ENCODE data around the gene PRICKLE3. TPM values are rescaled to one million over a fixed set of nuclear protein-coding genes. Genes with fewer than 3 reads are reported as not detected.
"Not testable (repeated sequence)": the region's sequence is repeated elsewhere in the genome, so short reads cannot be mapped to it uniquely, and the experiment has no call there.

Gene PRICKLE3
- total and polyA plus RNA-seq, 4 experiments from 2014 or later: 0.73 to 12.3 (median 8.3) TPM

DNA sequence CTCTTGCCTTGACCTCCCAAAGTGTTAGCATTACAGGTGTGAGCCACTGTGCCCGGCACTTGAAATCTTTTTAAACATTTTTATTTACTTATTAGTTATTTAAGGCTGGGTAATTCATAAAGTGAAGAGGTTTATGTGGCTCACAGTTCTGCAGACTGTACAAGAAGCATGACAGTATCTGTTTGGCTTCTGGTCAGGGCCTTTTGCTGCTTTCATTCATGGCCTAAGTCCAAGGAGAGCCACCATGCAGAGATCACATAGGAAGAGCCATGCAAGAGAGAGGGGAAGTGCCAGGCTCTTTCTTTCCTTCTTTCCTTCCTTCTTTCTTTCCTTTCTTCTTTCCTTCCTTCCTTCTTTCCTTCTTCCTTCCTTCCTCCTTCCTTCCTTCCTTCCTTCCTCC lies 52.4 kb downstream of the PRICKLE3 start:
- Mint-ChIP-seq H3K9me3 (peaks cover 0 to 10% (median under 1%) of the 10 kb centered on the region in 8 donors), H3K27ac (no peak overlapping the region), H3K4me1 (peaks cover 0 to 2% (median 0%) of the 10 kb centered on the region in 4 donors), H3K4me3 (no peak overlapping the region), H3K36me3 (peaks cover 0 to 4% of the 10 kb centered on the region in 2 donors), H3K27me3 (no peaks in the 10 kb centered on the region)
- no peak for DNase-seq
- H3K36me3 ChIP-seq (ENCODE audit: insufficient read depth, low read length): no peaks in the 10 kb centered on the region
- ChIA-PET CTCF (ENCODE audit: partially characterized antibody) (no interaction called here), POLR2A (ENCODE audit: partially characterized antibody) (no interaction called here)
- no peaks in the 10 kb centered on the region for H3K27me3 ChIP-seq (ENCODE audit: insufficient read depth, low read length)
- no peak overlapping the region for H3K27ac ChIP-seq (ENCODE audit: low read depth, low read length)
- H3K4me3 ChIP-seq (ENCODE audit: low read length in 2 of 2): no peak overlapping the region
- no peaks in the 10 kb centered on the region for H3K9me3 ChIP-seq (ENCODE audit: control insufficient read depth in 1 of 2, low read length in 2 of 2)
- H3K4me1 ChIP-seq (ENCODE audit: insufficient read depth, low read length): no peaks in the 10 kb centered on the region
- intact Hi-C loops (cut with micrococcal nuclease): no loop called here

DNA sequence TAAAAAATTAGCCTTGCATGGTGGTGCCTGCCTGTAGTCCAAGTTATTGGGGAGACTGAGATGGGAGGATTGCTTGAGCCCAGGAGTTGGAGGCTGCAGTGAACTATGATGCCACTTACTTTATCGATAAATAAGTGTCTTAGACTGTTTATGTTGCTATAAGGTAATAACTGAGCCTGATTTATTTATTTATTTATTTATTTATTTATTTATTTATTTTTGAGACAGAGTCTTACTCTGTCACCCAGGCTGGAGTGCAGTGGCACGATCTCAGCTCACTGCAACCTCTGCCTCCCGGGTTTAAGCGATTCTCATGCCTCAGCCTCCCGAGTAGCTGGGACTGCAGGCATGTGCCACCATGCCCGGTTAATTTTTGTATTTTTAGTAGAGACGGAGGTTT lies 53.9 kb downstream of the PRICKLE3 start:
- H3K36me3 Mint-ChIP-seq; H3K4me1 ChIP-seq (ENCODE audit: insufficient read depth, low read length); H3K27ac ChIP-seq (ENCODE audit: low read depth, low read length); H3K4me3 Mint-ChIP-seq; intact Hi-C loops (cut with micrococcal nuclease); DNase-seq; H3K4me3 ChIP-seq (ENCODE audit: low read length in 2 of 2); H3K27ac Mint-ChIP-seq; H3K9me3 ChIP-seq (ENCODE audit: control insufficient read depth in 1 of 2, low read length in 2 of 2); H3K36me3 ChIP-seq (ENCODE audit: insufficient read depth, low read length); H3K27me3 ChIP-seq (ENCODE audit: insufficient read depth, low read length); H3K4me1 Mint-ChIP-seq; H3K27me3 Mint-ChIP-seq; POLR2A ChIA-PET (ENCODE audit: partially characterized antibody); H3K9me3 Mint-ChIP-seq: not testable (repeated sequence)
- CTCF ChIA-PET (ENCODE audit: partially characterized antibody): interaction anchor here (1.0 kb wide), 1 partner anchor 9 kb away, joined by 3 read pairs; no protein-coding TSS in a partner anchor

DNA sequence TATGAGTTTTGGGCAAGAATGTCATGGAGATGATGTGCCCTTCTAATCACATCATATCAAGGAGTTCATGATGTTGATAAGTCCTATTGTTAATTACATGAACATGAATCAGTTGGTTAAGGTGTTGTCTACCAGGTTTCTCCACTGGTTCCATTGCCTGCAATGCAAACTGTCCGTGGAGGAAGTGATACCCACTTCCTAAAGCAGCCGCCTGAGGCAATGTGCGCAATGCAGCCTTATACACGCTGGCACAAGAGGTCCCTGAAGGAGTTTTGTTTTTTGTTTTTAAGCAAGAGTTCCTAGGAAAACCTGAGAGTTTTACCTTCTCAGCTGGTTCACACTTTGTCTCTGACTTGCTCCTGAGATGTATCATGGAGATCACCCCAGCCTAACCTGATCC lies 56.7 kb downstream of the PRICKLE3 start:
- Histone ChIP-seq H3K9me3 (ENCODE audit: control insufficient read depth in 1 of 2, low read length in 2 of 2) (no peaks in the 10 kb centered on the region), H3K4me3 (ENCODE audit: low read length in 2 of 2) (no peak overlapping the region), H3K36me3 (ENCODE audit: insufficient read depth, low read length) (no peaks in the 10 kb centered on the region), H3K4me1 (ENCODE audit: insufficient read depth, low read length) (no peaks in the 10 kb centered on the region), H3K27ac (ENCODE audit: low read depth, low read length) (no peak overlapping the region), H3K27me3 (ENCODE audit: insufficient read depth, low read length) (no peaks in the 10 kb centered on the region)
- Mint-ChIP-seq H3K4me1 (no peaks in the 10 kb centered on the region), H3K36me3 (no peaks in the 10 kb centered on the region), H3K27ac (no peak overlapping the region), H3K9me3 (peaks cover 0 to 2% (median 0%) of the 10 kb centered on the region in 8 donors), H3K4me3 (no peak overlapping the region), H3K27me3 (no peaks in the 10 kb centered on the region)
- intact Hi-C loops (cut with micrococcal nuclease): no loop called here
- CTCF ChIA-PET (ENCODE audit: partially characterized antibody): no interaction called here
- no peak for DNase-seq
- POLR2A ChIA-PET (ENCODE audit: partially characterized antibody): no interaction called here

DNA sequence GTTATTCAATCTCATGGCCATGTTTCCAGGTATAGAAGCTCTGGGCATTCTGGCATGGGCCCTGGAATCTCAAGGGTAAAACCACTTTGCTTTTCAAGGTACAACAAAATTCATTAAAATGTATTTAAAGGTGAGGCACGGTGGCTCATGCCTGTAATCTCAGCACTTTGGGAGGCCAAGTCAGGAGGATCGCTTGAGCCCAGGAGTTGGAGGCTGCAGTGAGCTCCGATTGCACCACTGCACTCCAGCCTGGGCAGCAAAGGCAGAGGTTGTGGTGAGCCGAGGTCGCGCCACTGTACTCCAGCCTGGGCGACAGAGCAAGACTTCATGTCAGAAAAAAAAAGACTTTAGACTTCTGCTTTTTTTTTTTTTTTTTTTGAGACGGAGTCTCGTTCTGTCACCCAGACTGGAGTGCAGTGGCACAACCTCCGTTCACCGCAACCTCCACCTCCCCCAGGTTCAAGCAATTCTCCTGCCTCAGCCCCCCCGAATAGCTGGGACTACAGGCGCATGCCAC lies 58.4 kb downstream of the PRICKLE3 start:
- POLR2A ChIA-PET (ENCODE audit: partially characterized antibody); H3K27me3 ChIP-seq (ENCODE audit: insufficient read depth, low read length); H3K4me3 Mint-ChIP-seq; H3K36me3 Mint-ChIP-seq; H3K4me3 ChIP-seq (ENCODE audit: low read length in 2 of 2); H3K27ac ChIP-seq (ENCODE audit: low read depth, low read length); H3K9me3 Mint-ChIP-seq; H3K36me3 ChIP-seq (ENCODE audit: insufficient read depth, low read length); H3K4me1 ChIP-seq (ENCODE audit: insufficient read depth, low read length); CTCF ChIA-PET (ENCODE audit: partially characterized antibody); intact Hi-C loops (cut with micrococcal nuclease); H3K9me3 ChIP-seq (ENCODE audit: control insufficient read depth in 1 of 2, low read length in 2 of 2); H3K27me3 Mint-ChIP-seq; H3K27ac Mint-ChIP-seq; DNase-seq: not testable (repeated sequence)
- H3K4me1 Mint-ChIP-seq: peaks cover 6 to 11% (median 9%) of the 10 kb centered on the region in 4 donors

Other genes with a start within 250 kb of the PRICKLE3 start
- gene OTUD5, start 228.8 kb downstream of the PRICKLE3 start, total RNA-seq: 10 to 100 TPM; 92.0 to 94.5 TPM
- 10 to 100 TPM; 16.5 to 45.6 TPM for gene OTUD5, start 228.8 kb downstream of the PRICKLE3 start, polyA plus RNA-seq
- gene KCND1, start 214.5 kb downstream of the PRICKLE3 start, total RNA-seq: 1 to 10 TPM; 1.8 to 1.9 TPM
- gene KCND1, start 214.5 kb downstream of the PRICKLE3 start, polyA plus RNA-seq: 1 to 10 TPM in 1 of 2 donors, not detected in 1; 1.0 TPM
- gene GRIPAP1, start 184.1 kb downstream of the PRICKLE3 start, total RNA-seq: 100 to 1,000 TPM in 1 of 2 experiments, 10 to 100 TPM in 1; 99.6 to 111 TPM
- 10 to 100 TPM in 1 of 2 donors, 1 to 10 TPM in 1; 4.8 to 18.7 TPM for gene GRIPAP1, start 184.1 kb downstream of the PRICKLE3 start, polyA plus RNA-seq
- 10 to 100 TPM; 35.5 to 37.6 TPM for gene TFE3, start 143.0 kb downstream of the PRICKLE3 start, total RNA-seq
- gene TFE3, start 143.0 kb downstream of the PRICKLE3 start, polyA plus RNA-seq: 1 to 10 TPM; 3.0 to 8.0 TPM
- gene CCDC120, start 127.4 kb downstream of the PRICKLE3 start, total RNA-seq: 10 to 100 TPM in 1 of 2 experiments, 1 to 10 TPM in 1; 9.8 to 10.6 TPM
- under 1 TPM; 0.19 to 0.94 TPM for gene CCDC120, start 127.4 kb downstream of the PRICKLE3 start, polyA plus RNA-seq
- 10 to 100 TPM; 25.4 to 28.9 TPM for gene PRAF2, start 112.4 kb downstream of the PRICKLE3 start, total RNA-seq
- gene PRAF2, start 112.4 kb downstream of the PRICKLE3 start, polyA plus RNA-seq: 10 to 100 TPM; 29.3 to 60.1 TPM
- 100 to 1,000 TPM; 102 to 126 TPM for gene WDR45, start 106.5 kb downstream of the PRICKLE3 start, total RNA-seq
- 10 to 100 TPM; 43.2 to 57.3 TPM for gene WDR45, start 106.5 kb downstream of the PRICKLE3 start, polyA plus RNA-seq
- 10 to 100 TPM; 20.0 to 20.7 TPM for gene GPKOW, start 62.6 kb downstream of the PRICKLE3 start, total RNA-seq
- gene GPKOW, start 62.6 kb downstream of the PRICKLE3 start, polyA plus RNA-seq: 10 to 100 TPM; 23.6 to 37.2 TPM
- gene MAGIX, start 23.6 kb downstream of the PRICKLE3 start, total RNA-seq: 1 to 10 TPM; 1.6 to 2.2 TPM
- under 1 TPM; 0.21 to 0.94 TPM for gene MAGIX, start 23.6 kb downstream of the PRICKLE3 start, polyA plus RNA-seq
- 100 to 1,000 TPM; 132 to 146 TPM for gene PLP2, start 14.5 kb downstream of the PRICKLE3 start, total RNA-seq
- 100 to 1,000 TPM; 228 to 334 TPM for gene PLP2, start 14.5 kb downstream of the PRICKLE3 start, polyA plus RNA-seq
- gene SYP, start 13.8 kb upstream of the PRICKLE3 start, total RNA-seq: under 1 TPM; 0.50 to 0.73 TPM
- under 1 TPM in 1 of 2 donors, not detected in 1; 0.32 TPM for gene SYP, start 13.8 kb upstream of the PRICKLE3 start, polyA plus RNA-seq
- 1 to 10 TPM; 1.2 to 1.3 TPM for gene CACNA1F, start 47.0 kb upstream of the PRICKLE3 start, total RNA-seq
- under 1 TPM in 1 of 2 donors, not detected in 1; 0.03 TPM for gene CACNA1F, start 47.0 kb upstream of the PRICKLE3 start, polyA plus RNA-seq
- gene CCDC22, start 49.1 kb upstream of the PRICKLE3 start, total RNA-seq: 10 to 100 TPM; 27.1 to 27.7 TPM
- 10 to 100 TPM; 22.6 to 33.1 TPM for gene CCDC22, start 49.1 kb upstream of the PRICKLE3 start, polyA plus RNA-seq
- 1 to 10 TPM; 3.5 to 4.3 TPM for gene FOXP3, start 78.3 kb upstream of the PRICKLE3 start, total RNA-seq
- 1 to 10 TPM in 1 of 2 donors, under 1 TPM in 1; 1.00 to 2.2 TPM for gene FOXP3, start 78.3 kb upstream of the PRICKLE3 start, polyA plus RNA-seq
- gene PPP1R3F, start 83.4 kb upstream of the PRICKLE3 start, total RNA-seq: 10 to 100 TPM; 17.4 to 17.7 TPM
- gene PPP1R3F, start 83.4 kb upstream of the PRICKLE3 start, polyA plus RNA-seq: 10 to 100 TPM in 1 of 2 donors, 1 to 10 TPM in 1; 4.8 to 10.7 TPM
- gene GAGE10, start 117.3 kb upstream of the PRICKLE3 start, total RNA-seq: not detected
- not detected for gene GAGE10, start 117.3 kb upstream of the PRICKLE3 start, polyA plus RNA-seq
- not detected for gene GAGE12J, start 135.7 kb upstream of the PRICKLE3 start, total RNA-seq
- not detected for gene GAGE12J, start 135.7 kb upstream of the PRICKLE3 start, polyA plus RNA-seq
- not detected for gene GAGE13, start 145.2 kb upstream of the PRICKLE3 start, total RNA-seq
- not detected for gene GAGE13, start 145.2 kb upstream of the PRICKLE3 start, polyA plus RNA-seq